ENCODE results near the gene DHRS2. TPM values are rescaled to one million over a fixed set of nuclear protein-coding genes. Genes with fewer than 3 reads are reported as not detected.

DHRS2 gene
- total RNA-seq, 1 donor from 2014 or later, result not detected

DNA sequence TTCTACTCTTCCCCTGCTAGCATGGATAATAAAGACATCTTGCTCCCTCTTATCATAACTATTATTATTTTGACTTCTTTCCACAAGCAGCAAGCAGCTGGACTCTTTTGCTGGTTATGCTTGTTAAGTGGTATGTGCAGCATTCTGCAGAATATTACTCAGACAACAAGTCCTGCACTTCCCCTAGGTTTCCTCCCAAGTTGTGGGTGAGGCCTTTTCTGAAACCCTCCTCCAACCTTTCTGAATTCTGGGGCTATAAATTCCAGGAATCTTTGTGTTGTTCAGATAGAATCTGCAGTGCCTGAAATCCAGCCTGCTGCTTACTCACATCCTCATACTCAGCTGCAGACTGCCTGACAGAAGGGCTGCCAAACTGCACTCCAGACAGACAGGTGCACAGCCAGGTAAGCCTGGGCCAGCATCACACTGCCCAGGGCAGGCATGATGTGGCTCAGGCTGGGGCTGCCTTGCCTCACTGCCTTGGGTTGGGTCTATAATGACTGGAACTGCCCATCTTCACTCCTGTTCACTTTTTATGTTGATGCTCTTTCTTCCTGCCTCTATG is 6.2 kb upstream of the DHRS2 start:
- TF ChIP-seq, protein P1, sequence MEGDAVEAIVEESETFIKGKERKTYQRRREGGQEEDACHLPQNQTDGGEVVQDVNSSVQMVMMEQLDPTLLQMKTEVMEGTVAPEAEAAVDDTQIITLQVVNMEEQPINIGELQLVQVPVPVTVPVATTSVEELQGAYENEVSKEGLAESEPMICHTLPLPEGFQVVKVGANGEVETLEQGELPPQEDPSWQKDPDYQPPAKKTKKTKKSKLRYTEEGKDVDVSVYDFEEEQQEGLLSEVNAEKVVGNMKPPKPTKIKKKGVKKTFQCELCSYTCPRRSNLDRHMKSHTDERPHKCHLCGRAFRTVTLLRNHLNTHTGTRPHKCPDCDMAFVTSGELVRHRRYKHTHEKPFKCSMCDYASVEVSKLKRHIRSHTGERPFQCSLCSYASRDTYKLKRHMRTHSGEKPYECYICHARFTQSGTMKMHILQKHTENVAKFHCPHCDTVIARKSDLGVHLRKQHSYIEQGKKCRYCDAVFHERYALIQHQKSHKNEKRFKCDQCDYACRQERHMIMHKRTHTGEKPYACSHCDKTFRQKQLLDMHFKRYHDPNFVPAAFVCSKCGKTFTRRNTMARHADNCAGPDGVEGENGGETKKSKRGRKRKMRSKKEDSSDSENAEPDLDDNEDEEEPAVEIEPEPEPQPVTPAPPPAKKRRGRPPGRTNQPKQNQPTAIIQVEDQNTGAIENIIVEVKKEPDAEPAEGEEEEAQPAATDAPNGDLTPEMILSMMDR (IDR thresholded peaks at IDR 0.05), result no peak
- H3K9me3 Mint-ChIP-seq (ENCODE audit: unreplicated experiment), result peaks cover 6% of the 10 kb centered on the region
- no peak overlapping the region for H3K4me3 Mint-ChIP-seq (ENCODE audit: unreplicated experiment)
- DNase-seq (ENCODE audit: extremely low spot score, unreplicated experiment), result no peak
- no peaks in the 10 kb centered on the region for H3K36me3 Mint-ChIP-seq (ENCODE audit: unreplicated experiment)
- peaks cover 17% of the 10 kb centered on the region for H3K27me3 Mint-ChIP-seq (ENCODE audit: unreplicated experiment)
- H3K4me1 Mint-ChIP-seq (ENCODE audit: unreplicated experiment), result peaks cover 6% of the 10 kb centered on the region
- H3K27ac Mint-ChIP-seq (ENCODE audit: unreplicated experiment), result no peak overlapping the region

DNA sequence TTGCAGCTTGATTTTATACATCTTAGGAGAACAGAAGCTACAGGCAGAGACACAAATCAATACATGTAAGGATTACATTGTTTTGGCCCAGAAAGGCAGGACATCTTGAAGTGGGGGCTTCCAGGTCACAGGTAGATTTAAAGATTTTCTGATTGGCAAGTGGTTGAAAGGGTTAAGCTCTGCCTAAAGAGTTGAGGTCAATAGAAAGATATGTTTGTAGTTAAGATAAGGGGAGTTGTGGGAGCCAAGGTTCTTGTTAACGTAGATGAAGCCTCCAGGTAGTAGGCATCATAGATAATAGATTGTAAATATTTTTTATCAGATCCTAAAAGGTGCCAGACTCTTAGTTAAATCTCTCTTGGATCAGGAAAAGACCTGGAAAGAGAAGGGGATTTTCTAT is 5.5 kb upstream of the DHRS2 start:
- H3K9me3 Mint-ChIP-seq (ENCODE audit: unreplicated experiment), result no peaks in the 10 kb centered on the region
- TF ChIP-seq, protein P1 (IDR thresholded peaks at IDR 0.05), result no peak
- H3K4me3 Mint-ChIP-seq (ENCODE audit: unreplicated experiment), result no peak overlapping the region
- no peaks in the 10 kb centered on the region for H3K36me3 Mint-ChIP-seq (ENCODE audit: unreplicated experiment)
- no peak for DNase-seq (ENCODE audit: extremely low spot score, unreplicated experiment)
- H3K4me1 Mint-ChIP-seq (ENCODE audit: unreplicated experiment), result peaks cover 6% of the 10 kb centered on the region
- H3K27me3 Mint-ChIP-seq (ENCODE audit: unreplicated experiment), result peaks cover 17% of the 10 kb centered on the region
- no peak overlapping the region for H3K27ac Mint-ChIP-seq (ENCODE audit: unreplicated experiment)

- no peak overlapping the region for H3K27ac Mint-ChIP-seq (ENCODE audit: unreplicated experiment)
- H3K9me3 Mint-ChIP-seq (ENCODE audit: unreplicated experiment), result no peaks in the 10 kb centered on the region
- H3K36me3 Mint-ChIP-seq (ENCODE audit: unreplicated experiment), result no peaks in the 10 kb centered on the region
- no peak for DNase-seq (ENCODE audit: extremely low spot score, unreplicated experiment)
- H3K27me3 Mint-ChIP-seq (ENCODE audit: unreplicated experiment), result peaks cover 17% of the 10 kb centered on the region
- H3K4me1 Mint-ChIP-seq (ENCODE audit: unreplicated experiment), result peaks cover 6% of the 10 kb centered on the region
- H3K4me3 Mint-ChIP-seq (ENCODE audit: unreplicated experiment), result no peak overlapping the region
- TF ChIP-seq, protein P1 (IDR thresholded peaks at IDR 0.05), result no peak
These were observed 4.9 kb upstream of the DHRS2 start for GRCh38 chr14:23631234-23631633.

DNA sequence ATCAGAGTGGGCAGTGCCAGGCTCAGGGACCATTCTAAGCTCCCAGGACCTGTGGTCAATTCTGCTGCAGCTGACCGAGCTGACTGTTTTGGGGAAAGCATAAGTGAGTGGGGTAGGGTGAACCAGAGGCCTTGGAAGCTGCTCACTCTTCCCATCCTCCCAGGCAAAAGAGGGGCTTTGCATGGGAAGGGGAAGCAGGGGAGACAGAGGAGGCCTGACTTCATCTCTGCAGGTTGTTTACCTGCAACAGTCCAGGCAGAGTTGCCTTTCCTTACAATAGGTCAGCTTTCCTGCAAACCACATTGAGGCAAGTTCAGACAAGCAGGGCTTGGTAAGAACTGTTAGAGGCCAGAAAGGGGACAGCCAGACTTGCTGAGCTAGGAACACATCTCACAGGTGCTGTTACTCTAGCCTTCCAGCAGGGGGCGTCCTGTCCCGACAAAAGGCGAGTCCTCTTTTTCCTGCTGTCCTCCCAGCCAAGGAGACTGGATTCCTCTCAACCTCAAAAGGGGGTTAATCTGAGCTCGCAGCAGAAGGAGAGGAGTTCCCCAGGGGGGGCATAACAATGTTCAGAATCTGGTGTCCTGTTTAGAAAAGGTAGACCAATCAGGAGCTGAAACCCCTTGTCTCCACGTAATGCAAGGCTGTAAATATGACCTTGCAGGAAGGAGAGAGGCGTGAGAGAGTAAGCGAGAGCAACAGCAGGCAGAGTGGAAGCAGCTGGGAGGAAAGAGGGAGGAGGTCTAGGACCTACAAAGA is 4.3 kb upstream of the DHRS2 start:
- no peak overlapping the region for H3K4me3 Mint-ChIP-seq (ENCODE audit: unreplicated experiment)
- H3K27me3 Mint-ChIP-seq (ENCODE audit: unreplicated experiment), result peaks cover 17% of the 10 kb centered on the region
- peaks cover 6% of the 10 kb centered on the region for H3K4me1 Mint-ChIP-seq (ENCODE audit: unreplicated experiment)
- H3K9me3 Mint-ChIP-seq (ENCODE audit: unreplicated experiment), result no peaks in the 10 kb centered on the region
- H3K36me3 Mint-ChIP-seq (ENCODE audit: unreplicated experiment), result no peaks in the 10 kb centered on the region
- no peak overlapping the region for H3K27ac Mint-ChIP-seq (ENCODE audit: unreplicated experiment)
- TF ChIP-seq, protein P1 (IDR thresholded peaks at IDR 0.05), result peak; percentile 89
- peak; percentile 90 for DNase-seq (ENCODE audit: extremely low spot score, unreplicated experiment)

- Mint-ChIP-seq H3K27ac (ENCODE audit: unreplicated experiment) (no peak overlapping the region), H3K27me3 (ENCODE audit: unreplicated experiment) (peaks cover 17% of the 10 kb centered on the region), H3K4me1 (ENCODE audit: unreplicated experiment) (peaks cover 6% of the 10 kb centered on the region), H3K9me3 (ENCODE audit: unreplicated experiment) (no peaks in the 10 kb centered on the region), H3K36me3 (ENCODE audit: unreplicated experiment) (no peaks in the 10 kb centered on the region), H3K4me3 (ENCODE audit: unreplicated experiment) (no peak overlapping the region)
- TF ChIP-seq, protein P1 (IDR thresholded peaks at IDR 0.05), result no peak
- no peak for DNase-seq (ENCODE audit: extremely low spot score, unreplicated experiment)
These were observed 3.6 kb upstream of the DHRS2 start for GRCh38 chr14:23632461-23633159.
